H9 (cell line): ENCODE measurements around the gene HBP1. TPM values are rescaled to one million over a fixed set of nuclear protein-coding genes. Genes with fewer than 3 reads are reported as not detected.

Experiments
- DNase-seq: peaks from one replicate; pipeline ENCODE4 v3.0.0-alpha.2; 2017
- H2AFZ ChIP-seq: one replicate; pipeline ENCODE4 v1.6.1; 2013; ENCODE audit warnings: mild to moderate bottlenecking, low read length, control low read depth, moderate library complexity
- H2AK5ac ChIP-seq: 2 replicates; pipeline ENCODE4 v1.6.1; 2013; ENCODE audit warnings: low read length, control low read depth, mixed read lengths; ENCODE audit not compliant: insufficient read length
- H2BK120ac ChIP-seq: one replicate; pipeline ENCODE4 v1.6.1; 2013; ENCODE audit warnings: low read depth, mild to moderate bottlenecking, low read length, control low read depth, inconsistent platforms; ENCODE audit not compliant: poor library complexity, severe bottlenecking
- H2BK12ac ChIP-seq: 2 replicates; pipeline ENCODE4 v1.6.1; 2013; ENCODE audit warnings: low read length, control low read depth, mixed read lengths, low read depth; ENCODE audit not compliant: insufficient read length
- H2BK15ac ChIP-seq: 2 replicates; pipeline ENCODE4 v1.6.1; 2013; ENCODE audit warnings: low read depth, low read length, control low read depth
- H2BK20ac ChIP-seq: one replicate; pipeline ENCODE4 v1.6.1; 2013; ENCODE audit warnings: low read depth, mild to moderate bottlenecking, low read length, control low read depth, inconsistent platforms; ENCODE audit not compliant: poor library complexity, severe bottlenecking
- H2BK5ac ChIP-seq: 2 replicates; pipeline ENCODE4 v1.6.1; 2013; ENCODE audit warnings: low read length, control low read depth, mixed read lengths; ENCODE audit not compliant: insufficient read length
- H3K14ac ChIP-seq: 2 replicates; pipeline ENCODE4 v1.6.1; 2013; ENCODE audit warnings: low read length, control low read depth; ENCODE audit not compliant: insufficient read depth
- H3K18ac ChIP-seq: 2 replicates; pipeline ENCODE4 v1.6.1; 2013; ENCODE audit warnings: low read depth, mild to moderate bottlenecking, mixed read lengths, low read length, control low read depth; ENCODE audit not compliant: insufficient read length
- H3K23ac ChIP-seq: 2 replicates; pipeline ENCODE4 v1.6.1; 2013; ENCODE audit warnings: low read length, control low read depth, mixed read lengths, low read depth; ENCODE audit not compliant: insufficient read length
- H3K23me2 ChIP-seq: 2 replicates; pipeline ENCODE4 v1.6.1; 2013; ENCODE audit warnings: low read depth, mild to moderate bottlenecking, mixed read lengths, low read length, control low read depth; ENCODE audit not compliant: insufficient read length, poor library complexity, severe bottlenecking
- H3K27ac ChIP-seq: 2 replicates; pipeline ENCODE4 v1.5.1; 2013; ENCODE audit warnings: low read length, control low read depth, mixed read lengths, low read depth; ENCODE audit not compliant: insufficient read length
- H3K27me3 ChIP-seq: 2 replicates; pipeline ENCODE4 v1.6.1; 2013; ENCODE audit warnings: low read length, control low read depth, inconsistent platforms; ENCODE audit not compliant: insufficient read depth
- H3K4ac ChIP-seq: 2 replicates; pipeline ENCODE4 v1.6.1; 2013; ENCODE audit warnings: low read depth, mild to moderate bottlenecking, control low read depth, inconsistent platforms, low read length, moderate library complexity
- H3K4me1 ChIP-seq: 2 replicates; pipeline ENCODE4 v1.6.1; 2013; ENCODE audit warnings: low read length, control low read depth, inconsistent platforms; ENCODE audit not compliant: insufficient read depth
- H3K4me2 ChIP-seq: 2 replicates; pipeline ENCODE4 v1.6.1; 2013; ENCODE audit warnings: low read length, control low read depth, mixed read lengths; ENCODE audit not compliant: insufficient read length, insufficient read depth
- H3K56ac ChIP-seq: 2 replicates; pipeline ENCODE4 v1.6.1; 2013; ENCODE audit warnings: low read depth, mild to moderate bottlenecking, mixed read lengths, low read length, control low read depth; ENCODE audit not compliant: insufficient read length
- H3K79me1 ChIP-seq: 2 replicates; pipeline ENCODE4 v1.6.1; 2013; ENCODE audit warnings: low read depth, mild to moderate bottlenecking, moderate library complexity, low read length, control low read depth, inconsistent platforms; ENCODE audit not compliant: insufficient read depth, poor library complexity, severe bottlenecking
- H3K79me2 ChIP-seq: 2 replicates; pipeline ENCODE4 v1.6.1; 2013; ENCODE audit warnings: low read length, control low read depth, inconsistent platforms; ENCODE audit not compliant: insufficient read depth
- H3K9ac ChIP-seq: 2 replicates; pipeline ENCODE4 v1.6.1; 2013; ENCODE audit warnings: low read length, control low read depth, mixed read lengths; ENCODE audit not compliant: insufficient read length; ENCODE audit errors: extremely low read depth
- H3K9me3 ChIP-seq: one replicate; pipeline ENCODE4 v1.6.1; 2013; ENCODE audit warnings: low read depth, low read length, inconsistent platforms; ENCODE audit not compliant: control insufficient read depth
- H3T11ph ChIP-seq: one replicate; pipeline ENCODE4 v1.6.1; 2013; ENCODE audit warnings: mild to moderate bottlenecking, low read length, control low read depth, inconsistent platforms
- H4K20me1 ChIP-seq: one replicate; pipeline ENCODE4 v1.6.1; 2013; ENCODE audit not compliant: control insufficient read depth, insufficient read length, insufficient read depth
- H4K5ac ChIP-seq: 2 replicates; pipeline ENCODE4 v1.6.1; 2013; ENCODE audit warnings: low read depth, mild to moderate bottlenecking, mixed read lengths, low read length, control low read depth; ENCODE audit not compliant: insufficient read length
- H4K8ac ChIP-seq: replicated peaks from 2 replicates; pipeline ENCODE4 v1.6.1; 2013; ENCODE audit warnings: low read length, control low read depth, mixed read lengths, low read depth; ENCODE audit not compliant: insufficient read length
- H4K91ac ChIP-seq: 2 replicates; pipeline ENCODE4 v1.6.1; 2013; ENCODE audit warnings: low read depth, mild to moderate bottlenecking, moderate library complexity, mixed read lengths, low read length, control low read depth; ENCODE audit not compliant: insufficient read length
- H3K27ac Mint-ChIP-seq, 3 experiments: 2 replicates in 2 of 3; 3 replicates in 1 of 3; pipeline ENCODE4 v1.8.0; 2020 to 2021; ENCODE audit warnings: mixed read lengths in 3 of 3, mild to moderate bottlenecking in 1 of 3, moderate library complexity in 1 of 3
- H3K27me3 Mint-ChIP-seq: 2 replicates; pipeline ENCODE4 v1.8.0; 2021; ENCODE audit warnings: low read depth, mild to moderate bottlenecking, moderate library complexity, mixed read lengths
- H3K36me3 Mint-ChIP-seq, 3 experiments: 2 replicates in 2 of 3; 3 replicates in 1 of 3; pipeline ENCODE4 v1.8.0; 2020 to 2021; ENCODE audit warnings: low read depth in 3 of 3, mixed read lengths in 3 of 3; ENCODE audit not compliant: insufficient read depth in 1 of 3
- H3K4me1 Mint-ChIP-seq, 2 experiments: 2 replicates each; pipeline ENCODE4 v1.8.0; 2020; ENCODE audit warnings: mixed read lengths in 2 of 2
- H3K4me3 Mint-ChIP-seq, 2 experiments: 2 replicates in 1 of 2; 3 replicates in 1 of 2; pipeline ENCODE4 v1.8.0; 2020 to 2021; ENCODE audit warnings: mild to moderate bottlenecking in 2 of 2, mixed read lengths in 2 of 2, moderate library complexity in 1 of 2
- H3K9me3 Mint-ChIP-seq, 2 experiments: 2 replicates in 1 of 2; 3 replicates in 1 of 2; pipeline ENCODE4 v1.8.0; 2020; ENCODE audit warnings: mild to moderate bottlenecking in 2 of 2, mixed read lengths in 2 of 2, moderate library complexity in 1 of 2
- WGBS: extraction: QIAGEN DNeasy Blood & Tissue Kit; methylation state at CpG from one replicate; pipeline ENCODE4 v1.1.7; 2013; ENCODE audit warnings: missing lambda C conversion rate, low lambda C conversion rate, mixed read lengths; ENCODE audit not compliant: insufficient read length; ENCODE audit errors: extremely low coverage; 5-methylcytosine and 5-hydroxymethylcytosine counted together
- total RNA-seq: library from RNA; stranded (reverse); gene quantifications from 2 replicates; pipeline ENCODE4 v1.2.1, GENCODE V29; 2021
- TF ChIP-seq, protein P1 (sequence below): fragments of 200-600 bp; sonication (generic); conservative IDR thresholded peaks from 3 replicates; pipeline ENCODE4 v1.8.0; 2021; ENCODE audit warnings: antibody characterized with exemption, mild to moderate bottlenecking

Gene HBP1
- total RNA-seq, 1 experiment from 2014 or later, result 27.6 TPM

DNA sequence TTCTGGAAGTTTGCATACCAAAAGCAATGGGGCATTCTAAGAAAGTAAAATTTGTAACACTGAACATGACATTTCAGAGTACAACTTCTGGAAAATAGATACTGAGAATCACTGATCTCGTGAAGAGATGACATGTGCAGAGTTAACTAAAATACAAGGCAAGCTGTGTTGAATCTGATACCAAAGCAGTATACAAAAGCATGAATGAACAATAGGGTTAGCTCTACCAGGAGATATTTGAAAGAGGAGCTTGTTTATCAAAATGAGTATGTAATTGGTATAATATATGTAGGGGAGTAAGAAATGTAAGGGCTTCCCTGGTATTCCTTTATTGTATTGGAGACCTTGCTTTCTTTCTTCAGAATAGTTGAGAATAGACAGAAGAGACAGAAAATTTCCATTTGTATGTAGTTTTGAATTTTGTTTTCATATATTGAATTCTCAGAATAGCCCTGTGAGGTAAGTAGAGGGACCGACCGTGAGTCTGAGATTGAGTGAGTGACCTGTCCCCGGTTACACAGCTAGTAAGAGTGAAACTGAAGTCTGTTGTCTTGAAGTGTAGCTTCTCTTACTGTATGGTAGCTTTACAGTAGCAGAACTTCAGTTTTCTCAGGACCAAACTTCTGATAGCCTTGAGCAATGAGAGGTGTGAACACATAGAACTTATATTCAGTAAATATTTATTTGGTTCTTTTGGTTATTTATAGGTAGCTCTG lies 5.0 kb downstream of the HBP1 start:
- H3K4me1 ChIP-seq, result no peaks in the 10 kb centered on the region
- no peak overlapping the region for H3T11ph ChIP-seq
- H3K4me3 Mint-ChIP-seq, result peak overlapping the region in 1 of 2 experiments; percentile 28; a peak in 2 of 5 replicates
- H3K23ac ChIP-seq, result no peak overlapping the region
- H3K27me3 Mint-ChIP-seq, result no peaks in the 10 kb centered on the region; the same call in 1 of the 2 replicates
- no peak overlapping the region for H2BK15ac ChIP-seq
- no peak overlapping the region for H2AK5ac ChIP-seq
- peak overlapping the region; percentile 10 to 94 (median 87); a peak in 6 of 7 replicates for H3K27ac Mint-ChIP-seq
- no peaks in the 10 kb centered on the region for H3K23me2 ChIP-seq
- H3K9me3 ChIP-seq, result no peaks in the 10 kb centered on the region
- H3K9ac ChIP-seq, result no peak overlapping the region
- peaks cover 29 to 34% of the 10 kb centered on the region in 2 experiments for H3K4me1 Mint-ChIP-seq
- no peak overlapping the region for H2BK12ac ChIP-seq
- peaks cover 0 to 2% of the 10 kb centered on the region in 2 experiments; a peak in 2 of 5 replicates for H3K9me3 Mint-ChIP-seq
- H3K79me1 ChIP-seq, result no peaks in the 10 kb centered on the region
- peak overlapping the region; percentile 36 for H3K27ac ChIP-seq
- TF ChIP-seq, protein P1, sequence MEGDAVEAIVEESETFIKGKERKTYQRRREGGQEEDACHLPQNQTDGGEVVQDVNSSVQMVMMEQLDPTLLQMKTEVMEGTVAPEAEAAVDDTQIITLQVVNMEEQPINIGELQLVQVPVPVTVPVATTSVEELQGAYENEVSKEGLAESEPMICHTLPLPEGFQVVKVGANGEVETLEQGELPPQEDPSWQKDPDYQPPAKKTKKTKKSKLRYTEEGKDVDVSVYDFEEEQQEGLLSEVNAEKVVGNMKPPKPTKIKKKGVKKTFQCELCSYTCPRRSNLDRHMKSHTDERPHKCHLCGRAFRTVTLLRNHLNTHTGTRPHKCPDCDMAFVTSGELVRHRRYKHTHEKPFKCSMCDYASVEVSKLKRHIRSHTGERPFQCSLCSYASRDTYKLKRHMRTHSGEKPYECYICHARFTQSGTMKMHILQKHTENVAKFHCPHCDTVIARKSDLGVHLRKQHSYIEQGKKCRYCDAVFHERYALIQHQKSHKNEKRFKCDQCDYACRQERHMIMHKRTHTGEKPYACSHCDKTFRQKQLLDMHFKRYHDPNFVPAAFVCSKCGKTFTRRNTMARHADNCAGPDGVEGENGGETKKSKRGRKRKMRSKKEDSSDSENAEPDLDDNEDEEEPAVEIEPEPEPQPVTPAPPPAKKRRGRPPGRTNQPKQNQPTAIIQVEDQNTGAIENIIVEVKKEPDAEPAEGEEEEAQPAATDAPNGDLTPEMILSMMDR, result no peak
- DNase-seq, result no peak
- H4K20me1 ChIP-seq, result no peaks in the 10 kb centered on the region
- H3K14ac ChIP-seq, result no peak overlapping the region
- peaks cover 3% of the 10 kb centered on the region; the same call in 1 of the 2 replicates for H3K79me2 ChIP-seq
- no peak overlapping the region for H2AFZ ChIP-seq
- H3K4ac ChIP-seq, result no peak overlapping the region
- no peak overlapping the region for H2BK20ac ChIP-seq
- H2BK120ac ChIP-seq, result no peak overlapping the region
- no peak overlapping the region for H3K56ac ChIP-seq
- H3K4me2 ChIP-seq, result no peak overlapping the region
- H4K5ac ChIP-seq, result no peak overlapping the region
- WGBS, result no CpG with 5 or more reads among the region's 4 CpGs
- peaks cover 0 to 9% (median 4%) of the 10 kb centered on the region in 3 experiments; a peak in 2 of 7 replicates for H3K36me3 Mint-ChIP-seq
- no peaks in the 10 kb centered on the region for H3K27me3 ChIP-seq
- no peak overlapping the region for H4K91ac ChIP-seq
- no peak overlapping the region for H2BK5ac ChIP-seq
- H4K8ac ChIP-seq, result no peak overlapping the region
- no peak overlapping the region for H3K18ac ChIP-seq
